Erythroblast (primary cell): Measurements from ENCODE around the gene BEND3.

Source experiments
- GATA1 ChIP-seq: IDR thresholded peaks from 2 replicates; pipeline ENCODE4 v1.6.1; 2011; ENCODE audit warnings: low read depth, mild to moderate bottlenecking, control low read depth, low read length, moderate library complexity
- POLR2A ChIP-seq: IDR thresholded peaks from 2 replicates; pipeline ENCODE4 v1.6.1; 2011; ENCODE audit warnings: mild to moderate bottlenecking, low read length

DNA sequence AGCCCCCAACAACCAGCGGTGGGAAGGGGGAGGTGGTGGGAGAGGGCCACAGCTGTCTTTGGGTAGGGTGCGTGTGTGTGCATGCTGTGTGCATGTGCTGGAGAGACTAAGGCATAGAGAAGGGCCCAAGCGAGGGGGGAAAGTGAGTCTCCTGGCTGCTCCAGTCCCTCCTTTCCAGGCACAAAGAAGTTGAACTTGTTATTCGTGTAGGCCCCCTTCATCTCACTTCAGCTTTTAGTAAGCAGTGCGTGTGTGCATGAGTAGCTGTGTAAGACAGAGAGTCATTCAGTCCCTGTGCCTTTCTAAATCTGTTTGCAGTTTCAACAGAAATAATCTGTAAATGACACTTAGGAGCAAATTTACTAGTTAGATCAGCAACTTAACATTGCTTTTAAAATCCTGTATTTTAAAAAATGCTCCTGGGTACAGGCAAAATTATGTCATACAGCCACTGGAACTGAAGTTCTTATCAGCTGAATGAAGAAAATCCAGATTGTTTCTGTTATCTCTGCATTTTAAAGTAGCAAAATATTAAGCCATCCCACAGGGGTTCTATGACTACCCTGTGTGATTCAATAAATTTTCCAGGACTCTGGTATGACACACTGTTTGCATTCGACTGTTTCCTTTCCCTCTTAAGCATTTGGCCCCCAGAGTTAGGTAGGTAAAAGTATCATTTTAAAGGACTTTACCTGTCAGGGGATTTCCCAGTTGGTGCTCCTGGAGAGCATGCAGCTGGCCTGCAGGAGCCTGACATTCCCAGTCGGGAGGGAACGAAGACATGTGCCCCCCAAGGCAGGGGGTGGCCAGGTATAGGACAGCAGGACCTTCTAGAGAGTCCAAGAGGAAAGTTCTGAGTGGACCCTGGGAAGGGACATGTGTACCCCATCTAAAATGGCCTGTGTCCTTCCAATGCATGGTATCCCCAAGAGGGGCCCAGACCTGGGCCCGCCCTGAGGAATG lies 48.3 kb downstream of the BEND3 start:
- TF ChIP-seq POLR2A (no peak), GATA1 (no peak)
